ENCODE results near the gene ADGRG2. TPM values are rescaled to one million over a fixed set of nuclear protein-coding genes. Genes with fewer than 3 reads are reported as not detected.

ADGRG2 gene
- total and polyA plus RNA-seq, 2 of the 13 experiments (the other 11 are each of a cell fraction or from before 2014, with no cell fraction given): not detected

DNA sequence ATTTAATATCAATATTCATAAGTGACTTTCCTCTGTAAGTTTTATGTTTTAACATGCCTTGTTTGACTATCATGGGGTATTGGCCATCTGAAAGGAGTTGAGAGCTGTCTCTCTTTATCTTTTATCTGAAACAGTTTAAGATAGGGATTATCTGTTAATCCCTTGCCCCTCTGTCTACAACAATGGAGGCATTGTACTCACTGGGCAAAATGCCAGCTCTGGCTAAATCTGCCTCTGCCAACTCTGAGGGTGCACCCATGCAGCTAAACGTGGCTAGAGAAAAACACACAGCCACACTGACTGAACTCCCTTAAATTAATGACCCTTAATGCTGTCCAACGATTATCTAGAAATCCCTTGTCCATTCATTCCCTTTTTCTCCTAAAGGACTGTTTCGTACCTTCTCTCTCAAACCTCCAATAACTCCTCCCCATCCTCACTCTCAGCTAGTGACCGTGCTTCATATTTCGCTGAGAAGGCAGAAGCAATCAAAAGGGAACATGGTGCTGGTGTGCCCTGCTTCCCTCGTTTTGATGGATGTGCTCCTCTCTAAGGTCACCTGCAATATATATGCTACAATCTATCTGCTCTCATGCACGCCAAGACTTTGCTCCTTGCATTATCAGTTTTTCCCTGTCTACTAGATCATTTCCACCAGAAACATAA lies 148.6 kb downstream of the ADGRG2 start:
- no peak for ATAC-seq
- DNase-seq (ENCODE audit: low spot score): peak; percentile 30
- BruUV-seq (replicated peaks): no TSS peak
- 74% methylated on average over 7 of the region's 7 CpGs for WGBS (ENCODE audit: low lambda C conversion rate)
- FAIRE-seq: peak; percentile 68
- no peak overlapping the region for H3K27ac ChIP-seq (ENCODE audit: extremely low read length, insufficient read depth, low read length)
- peaks cover 11% of the 10 kb centered on the region; the same call in 1 of the 2 replicates for H4K20me1 ChIP-seq (ENCODE audit: insufficient read depth, low read length)
- H3K4me1 ChIP-seq (ENCODE audit: insufficient read depth, low read length): peaks cover 22% of the 10 kb centered on the region
- in situ Hi-C loops (cut with HindIII; ENCODE audit: extremely low pct_ligation_motif_present, low pct_unique_long_range_greater_than_20kb): no loop called here
- ChIA-PET CTCF (ENCODE audit: low intra/inter-chr PET ratio, low total read pairs) (no interaction called here), POLR2A (interaction anchor here (1.0 to 1.2 kb wide), 2 partner anchors 10 to 11 kb away, joined by 3 to 4 read pairs; partner anchors contain the start of gene PHKA2)
- H3K79me2 ChIP-seq (ENCODE audit: insufficient read depth, low read length): peaks cover 55% of the 10 kb centered on the region
- H3K4me2 ChIP-seq (ENCODE audit: low read depth, low read length): no peak overlapping the region
- H3K9ac ChIP-seq (ENCODE audit: insufficient read depth, low read depth, low read length): no peak overlapping the region
- no peak overlapping the region for H3K4me3 ChIP-seq (replicated peaks in 1 of 3; ENCODE audit: insufficient read depth in 1 of 3, low read depth in 2 of 3, low read length in 3 of 3)
- TF ChIP-seq PITX1 (CRISPR knock-in tag; IDR thresholded peaks at IDR 0.05) (peak; percentile 39; the same call in 1 of the 2 replicates), SOX13 (IDR thresholded peaks at IDR 0.05) (no peak), SOX13 (CRISPR knock-in tag; conservative IDR thresholded peaks at IDR 0.05 in 1 of 2, IDR thresholded peaks at IDR 0.05 in 1 of 2) (peak in 1 of 2 experiments; percentile 63; a peak in 2 of 4 replicates), MTA3 (CRISPR knock-in tag; IDR thresholded peaks at IDR 0.05) (no peak), SOX6 (IDR thresholded peaks at IDR 0.05) (no peak), SOX6 (CRISPR knock-in tag; IDR thresholded peaks at IDR 0.05) (peak; percentile 31; the same call in 1 of the 2 replicates)
- H2AFZ ChIP-seq (ENCODE audit: low read length): no peak overlapping the region
- H3K27me3 ChIP-seq (ENCODE audit: control insufficient read depth in 1 of 2, insufficient read depth in 2 of 2, low read length in 2 of 2): no peaks in the 10 kb centered on the region
- intact Hi-C loops (cut with micrococcal nuclease; ENCODE audit: unreplicated experiment): no loop called here
- H3K9me3 ChIP-seq (ENCODE audit: low read length): no peaks in the 10 kb centered on the region
- H3K36me3 ChIP-seq (replicated peaks in 1 of 2; ENCODE audit: control insufficient read depth in 1 of 2, insufficient read depth in 2 of 2, low read length in 2 of 2): 0 out of 5 replicates have a peak, but pooled peaks cover 0 to 2% of the 10 kb centered on the region in 2 experiments

DNA sequence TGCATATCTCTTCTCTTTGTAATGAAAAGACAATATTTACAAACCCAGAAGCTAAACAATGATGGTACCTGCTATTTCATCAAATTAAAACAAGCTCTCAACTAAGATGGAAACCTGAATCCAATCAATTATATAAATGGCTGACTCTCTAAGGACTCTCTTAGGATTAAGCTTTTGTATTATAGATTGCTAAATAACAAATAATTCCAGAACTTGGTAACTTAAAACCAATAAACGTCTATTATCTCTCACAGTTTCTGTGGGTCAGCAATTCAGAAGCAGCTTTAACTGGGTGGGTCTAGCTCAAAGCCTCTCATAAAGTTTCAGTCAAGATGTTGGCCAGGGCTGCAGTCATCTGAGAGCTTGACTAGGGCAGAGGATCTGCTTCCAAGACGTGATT lies 150.8 kb downstream of the ADGRG2 start:
- ATAC-seq (no peak), FAIRE-seq (no peak), DNase-seq (ENCODE audit: low spot score) (no peak)
- WGBS (ENCODE audit: low lambda C conversion rate): 92% methylated on average over 2 of the region's 2 CpGs
- peaks cover 22% of the 10 kb centered on the region for H3K4me1 ChIP-seq (ENCODE audit: insufficient read depth, low read length)
- intact Hi-C loops (cut with micrococcal nuclease; ENCODE audit: unreplicated experiment): no loop called here
- H3K9me3 ChIP-seq (ENCODE audit: low read length): no peaks in the 10 kb centered on the region
- no peak overlapping the region for H2AFZ ChIP-seq (ENCODE audit: low read length)
- no TSS peak for BruUV-seq (replicated peaks)
- ChIA-PET CTCF (ENCODE audit: low intra/inter-chr PET ratio, low total read pairs) (no interaction called here), POLR2A (no interaction called here)
- H3K4me2 ChIP-seq (ENCODE audit: low read depth, low read length): no peak overlapping the region
- no peak overlapping the region for H3K27ac ChIP-seq (ENCODE audit: extremely low read length, insufficient read depth, low read length)
- H4K20me1 ChIP-seq (ENCODE audit: insufficient read depth, low read length): peaks cover 11% of the 10 kb centered on the region; the same call in 1 of the 2 replicates
- H3K36me3 ChIP-seq (replicated peaks in 1 of 2; ENCODE audit: control insufficient read depth in 1 of 2, insufficient read depth in 2 of 2, low read length in 2 of 2): 0 out of 5 replicates have a peak, but pooled peaks cover 0 to 2% of the 10 kb centered on the region in 2 experiments
- in situ Hi-C loops (cut with HindIII; ENCODE audit: extremely low pct_ligation_motif_present, low pct_unique_long_range_greater_than_20kb): no loop called here
- H3K79me2 ChIP-seq (ENCODE audit: insufficient read depth, low read length): peaks cover 54% of the 10 kb centered on the region
- no peaks in the 10 kb centered on the region for H3K27me3 ChIP-seq (ENCODE audit: control insufficient read depth in 1 of 2, insufficient read depth in 2 of 2, low read length in 2 of 2)
- no peak overlapping the region for H3K9ac ChIP-seq (ENCODE audit: insufficient read depth, low read depth, low read length)
- no peak overlapping the region for H3K4me3 ChIP-seq (replicated peaks in 1 of 3; ENCODE audit: insufficient read depth in 1 of 3, low read depth in 2 of 3, low read length in 3 of 3)
- TF ChIP-seq PITX1 (CRISPR knock-in tag; IDR thresholded peaks at IDR 0.05) (no peak), NCOA2 (CRISPR knock-in tag; IDR thresholded peaks at IDR 0.05) (no peak), ZNF570 (CRISPR knock-in tag; IDR thresholded peaks at IDR 0.05; ENCODE audit: borderline replicate concordance) (no peak), FOXK2 (IDR thresholded peaks at IDR 0.05) (no peak), FOXA1 (IDR thresholded peaks at IDR 0.05) (no peak), FOXA1 (CRISPR knock-in tag; IDR thresholded peaks at IDR 0.05) (no peak), ZNF773 (CRISPR knock-in tag; IDR thresholded peaks at IDR 0.05; ENCODE audit: borderline replicate concordance) (no peak)
- TF ChIP-seq, protein P1, sequence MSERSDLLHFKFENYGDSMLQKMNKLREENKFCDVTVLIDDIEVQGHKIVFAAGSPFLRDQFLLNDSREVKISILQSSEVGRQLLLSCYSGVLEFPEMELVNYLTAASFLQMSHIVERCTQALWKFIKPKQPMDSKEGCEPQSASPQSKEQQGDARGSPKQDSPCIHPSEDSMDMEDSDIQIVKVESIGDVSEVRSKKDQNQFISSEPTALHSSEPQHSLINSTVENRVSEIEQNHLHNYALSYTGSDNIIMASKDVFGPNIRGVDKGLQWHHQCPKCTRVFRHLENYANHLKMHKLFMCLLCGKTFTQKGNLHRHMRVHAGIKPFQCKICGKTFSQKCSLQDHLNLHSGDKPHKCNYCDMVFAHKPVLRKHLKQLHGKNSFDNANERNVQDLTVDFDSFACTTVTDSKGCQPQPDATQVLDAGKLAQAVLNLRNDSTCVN (CRISPR knock-in tag; IDR thresholded peaks at IDR 0.05; ENCODE audit: borderline replicate concordance): no peak

Data from HepG2 (cell line).